ENCODE data around the gene DNAH12.

DNAH12 gene

DNA sequence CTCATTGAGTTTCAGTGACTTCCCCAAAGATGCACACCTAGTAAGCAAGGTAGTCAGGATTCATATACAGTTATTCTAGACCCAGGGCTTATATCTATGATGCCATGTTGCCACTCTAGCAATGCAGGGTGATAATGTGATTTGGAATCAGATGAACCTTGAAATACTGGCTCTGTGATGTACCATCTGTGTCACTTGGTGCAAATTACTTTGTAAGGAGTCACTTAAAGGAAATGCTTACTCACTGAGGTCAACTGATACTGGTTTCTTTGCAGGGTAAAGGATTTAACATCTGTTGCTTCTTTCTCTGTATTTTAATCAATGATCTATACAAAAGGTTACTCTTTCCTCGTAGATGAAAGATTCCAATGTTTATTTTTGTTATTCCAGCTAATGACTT is 262.4 kb downstream of the DNAH12 start:
- H3K36me3 ChIP-seq, result no peaks in the 10 kb centered on the region
- no peaks in the 10 kb centered on the region for H3K27me3 ChIP-seq (ENCODE audit: insufficient read depth, low read depth, severe bottlenecking)
- no peak for DNase-seq

DNA sequence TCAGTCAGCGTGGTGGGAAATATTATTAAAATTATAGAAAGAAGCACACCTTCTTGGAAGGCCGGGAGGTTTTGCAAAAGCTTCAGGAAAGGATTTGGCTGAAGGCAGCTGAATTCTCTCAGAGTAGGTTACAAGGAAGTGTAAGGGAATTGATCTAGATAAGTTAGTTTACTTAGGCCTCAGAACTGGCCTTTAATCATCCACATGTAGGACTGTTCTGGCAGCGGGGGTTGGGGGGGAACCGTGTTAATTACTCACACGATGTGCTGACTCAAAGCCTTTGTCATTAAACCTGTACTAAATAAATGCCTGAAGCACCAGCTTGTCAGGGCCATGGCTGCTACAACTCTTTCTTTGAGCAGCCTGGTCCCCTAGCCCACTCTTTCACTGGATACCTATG is 264.5 kb downstream of the DNAH12 start:
- Histone ChIP-seq H3K36me3 (no peaks in the 10 kb centered on the region; the same call in 1 of the 2 replicates), H3K9me3 (ENCODE audit: severe bottlenecking) (no peaks in the 10 kb centered on the region), H3K27me3 (ENCODE audit: insufficient read depth, low read depth, severe bottlenecking) (no peaks in the 10 kb centered on the region), H3K4me3 (ENCODE audit: low read depth, low read length) (no peak overlapping the region), H3K27ac (no peak overlapping the region)
- DNase-seq, result no peak
- TF ChIP-seq, protein P1, sequence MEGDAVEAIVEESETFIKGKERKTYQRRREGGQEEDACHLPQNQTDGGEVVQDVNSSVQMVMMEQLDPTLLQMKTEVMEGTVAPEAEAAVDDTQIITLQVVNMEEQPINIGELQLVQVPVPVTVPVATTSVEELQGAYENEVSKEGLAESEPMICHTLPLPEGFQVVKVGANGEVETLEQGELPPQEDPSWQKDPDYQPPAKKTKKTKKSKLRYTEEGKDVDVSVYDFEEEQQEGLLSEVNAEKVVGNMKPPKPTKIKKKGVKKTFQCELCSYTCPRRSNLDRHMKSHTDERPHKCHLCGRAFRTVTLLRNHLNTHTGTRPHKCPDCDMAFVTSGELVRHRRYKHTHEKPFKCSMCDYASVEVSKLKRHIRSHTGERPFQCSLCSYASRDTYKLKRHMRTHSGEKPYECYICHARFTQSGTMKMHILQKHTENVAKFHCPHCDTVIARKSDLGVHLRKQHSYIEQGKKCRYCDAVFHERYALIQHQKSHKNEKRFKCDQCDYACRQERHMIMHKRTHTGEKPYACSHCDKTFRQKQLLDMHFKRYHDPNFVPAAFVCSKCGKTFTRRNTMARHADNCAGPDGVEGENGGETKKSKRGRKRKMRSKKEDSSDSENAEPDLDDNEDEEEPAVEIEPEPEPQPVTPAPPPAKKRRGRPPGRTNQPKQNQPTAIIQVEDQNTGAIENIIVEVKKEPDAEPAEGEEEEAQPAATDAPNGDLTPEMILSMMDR (IDR thresholded peaks at IDR 0.05; ENCODE audit: low read depth, low read length), result no peak

More for the DNA sequence above, 262.4 kb downstream of the DNAH12 start:
- TF ChIP-seq, protein P1 (IDR thresholded peaks at IDR 0.05; ENCODE audit: low read depth, low read length), result no peak
- Histone ChIP-seq H3K27ac (no peak overlapping the region), H3K4me3 (ENCODE audit: low read depth, low read length) (no peak overlapping the region), H3K9me3 (ENCODE audit: severe bottlenecking) (no peaks in the 10 kb centered on the region)

DNA sequence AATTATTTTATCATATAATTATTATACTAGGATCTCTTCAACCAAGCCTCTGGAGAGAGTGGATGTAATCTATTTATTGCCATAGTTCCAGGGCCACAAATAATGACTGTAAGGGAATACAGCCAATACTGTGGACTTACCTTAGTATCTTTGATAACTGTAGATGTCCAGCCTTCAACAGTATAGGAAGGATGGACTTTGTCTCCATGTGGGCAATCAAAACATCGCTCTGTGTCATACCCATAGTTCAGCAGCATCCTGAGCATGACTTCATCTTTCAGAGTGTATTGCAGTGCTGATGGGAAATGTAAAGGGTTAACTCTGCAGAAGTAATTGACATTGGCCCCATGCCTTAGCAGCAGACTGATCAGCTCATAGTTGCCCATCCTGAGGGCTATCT is 265.9 kb downstream of the DNAH12 start:
- TF ChIP-seq, protein P1 (IDR thresholded peaks at IDR 0.05; ENCODE audit: low read depth, low read length), result no peak
- no peaks in the 10 kb centered on the region for H3K27me3 ChIP-seq (ENCODE audit: insufficient read depth, low read depth, severe bottlenecking)
- DNase-seq, result no peak
- no peak overlapping the region for H3K4me3 ChIP-seq (ENCODE audit: low read depth, low read length)
- H3K27ac ChIP-seq, result no peak overlapping the region
- no peaks in the 10 kb centered on the region for H3K9me3 ChIP-seq (ENCODE audit: severe bottlenecking)
- H3K36me3 ChIP-seq, result peaks cover 4% of the 10 kb centered on the region; the same call in 1 of the 2 replicates

DNA sequence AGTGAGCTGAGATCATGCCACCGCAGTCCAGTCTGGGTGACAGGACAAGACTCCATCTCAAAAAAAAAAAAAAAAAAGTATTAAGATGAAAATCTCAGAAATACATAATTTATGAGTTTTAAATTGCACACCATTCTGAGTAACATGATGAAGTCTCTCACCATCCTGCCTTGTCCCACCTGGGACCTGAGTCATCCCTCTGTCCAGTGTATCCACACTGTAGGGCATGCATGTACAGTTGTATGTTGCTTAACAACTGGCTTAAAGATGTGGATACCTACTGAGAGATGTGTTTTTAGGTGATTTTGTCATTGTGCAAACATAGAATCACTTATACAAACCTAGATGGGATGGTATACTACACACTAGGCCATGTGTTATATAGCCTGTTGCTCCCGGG is 268.8 kb downstream of the DNAH12 start:
- TF ChIP-seq, protein P1 (IDR thresholded peaks at IDR 0.05; ENCODE audit: low read depth, low read length), result no peak
- Histone ChIP-seq H3K36me3 (peaks cover 14% of the 10 kb centered on the region), H3K27ac (no peak overlapping the region), H3K27me3 (ENCODE audit: insufficient read depth, low read depth, severe bottlenecking) (no peaks in the 10 kb centered on the region), H3K9me3 (ENCODE audit: severe bottlenecking) (no peaks in the 10 kb centered on the region), H3K4me3 (ENCODE audit: low read depth, low read length) (no peak overlapping the region)
- no peak for DNase-seq

DNA sequence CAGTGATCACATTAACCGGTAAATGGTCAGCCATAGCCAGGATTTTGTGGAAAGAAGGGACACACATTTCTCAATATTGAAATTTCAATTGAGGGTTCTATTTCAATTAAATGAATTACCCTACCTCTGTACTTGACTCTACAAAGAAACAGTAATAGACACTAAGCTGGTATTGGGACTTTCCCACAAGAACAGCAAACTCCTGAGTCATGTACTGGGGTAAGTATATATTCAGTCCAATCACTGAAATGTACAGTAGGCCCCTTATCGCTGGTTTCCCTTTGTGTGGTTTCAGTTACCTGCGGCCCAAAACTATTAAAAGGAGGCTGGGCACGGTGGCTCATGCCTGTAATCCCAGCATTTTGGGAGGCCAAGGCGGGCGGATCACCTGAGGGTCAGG is 269.3 kb downstream of the DNAH12 start:
- DNase-seq, result no peak
- H3K27ac ChIP-seq, result no peak overlapping the region
- peaks cover 17% of the 10 kb centered on the region for H3K36me3 ChIP-seq
- TF ChIP-seq, protein P1 (IDR thresholded peaks at IDR 0.05; ENCODE audit: low read depth, low read length), result no peak
- H3K27me3 ChIP-seq (ENCODE audit: insufficient read depth, low read depth, severe bottlenecking), result no peaks in the 10 kb centered on the region
- H3K4me3 ChIP-seq (ENCODE audit: low read depth, low read length), result no peak overlapping the region
- no peaks in the 10 kb centered on the region for H3K9me3 ChIP-seq (ENCODE audit: severe bottlenecking)

DNA sequence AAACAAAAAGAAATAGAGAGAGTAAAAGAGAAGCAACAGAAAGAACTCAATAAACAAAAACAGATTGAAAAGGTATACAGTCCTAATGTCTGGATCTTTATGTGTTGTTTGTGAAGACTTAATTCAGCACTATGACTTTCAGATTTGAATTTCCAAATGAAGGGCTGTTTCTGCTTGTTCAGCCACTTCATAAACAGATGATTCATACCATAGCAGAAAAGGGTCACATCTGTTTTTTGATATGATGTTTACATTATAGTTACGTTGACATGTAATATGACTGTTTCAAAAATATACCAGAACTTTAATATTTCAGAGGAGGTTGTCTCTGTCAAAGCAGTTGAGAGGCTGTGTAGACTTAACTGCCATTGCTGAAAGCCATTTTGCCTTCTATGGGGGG is 275.7 kb downstream of the DNAH12 start:
- Histone ChIP-seq H3K27ac (no peak overlapping the region), H3K9me3 (ENCODE audit: severe bottlenecking) (no peaks in the 10 kb centered on the region), H3K4me3 (ENCODE audit: low read depth, low read length) (no peak overlapping the region), H3K27me3 (ENCODE audit: insufficient read depth, low read depth, severe bottlenecking) (no peaks in the 10 kb centered on the region), H3K36me3 (peaks cover 60% of the 10 kb centered on the region)
- TF ChIP-seq, protein P1 (IDR thresholded peaks at IDR 0.05; ENCODE audit: low read depth, low read length), result no peak
- no peak for DNase-seq
